ENCODE measurements around the gene HNRNPK. TPM values are rescaled to one million over a fixed set of nuclear protein-coding genes. Genes with fewer than 3 reads are reported as not detected.
A peak's percentile ranks its signal among the peaks of the same experiment; 100 is the strongest.

The HNRNPK gene
- total and polyA plus RNA-seq, 2 of the 13 experiments (the other 11 are each of a cell fraction or from before 2014, with no cell fraction given), result 321 to 712 TPM

GRCh38 chr9:83986195-83986594 is 6.2 kb upstream of the HNRNPK start:
- H3K4me3 ChIP-seq (replicated peaks in 1 of 3; ENCODE audit: insufficient read depth in 1 of 3, low read depth in 2 of 3, low read length in 3 of 3), result peak overlapping the region in 2 of 3 experiments; percentile 9 to 38; a peak in 2 of 6 replicates
- BruUV-seq (replicated peaks), result no TSS peak
- H3K9ac ChIP-seq (ENCODE audit: insufficient read depth, low read depth, low read length), result peak overlapping the region; percentile 51
- H3K79me2 ChIP-seq (ENCODE audit: insufficient read depth, low read length), result peaks cover 58% of the 10 kb centered on the region
- no peaks in the 10 kb centered on the region for H4K20me1 ChIP-seq (ENCODE audit: insufficient read depth, low read length)
- no peak for FAIRE-seq
- H3K4me2 ChIP-seq (ENCODE audit: low read depth, low read length), result peak overlapping the region; percentile 61
- ATAC-seq, result no peak
- TF ChIP-seq ZMYM3 (CRISPR knock-in tag; IDR thresholded peaks at IDR 0.05), result no peak
- TF ChIP-seq SKI (IDR thresholded peaks at IDR 0.05; ENCODE audit: partially characterized antibody), result no peak
- TF ChIP-seq THYN1 (CRISPR knock-in tag; IDR thresholded peaks at IDR 0.05; ENCODE audit: borderline replicate concordance, low read depth), result no peak
- no peak for TF ChIP-seq TBL1XR1 (IDR thresholded peaks at IDR 0.05; ENCODE audit: borderline replicate concordance, low read length, partially characterized antibody)
- TF ChIP-seq, protein P1, sequence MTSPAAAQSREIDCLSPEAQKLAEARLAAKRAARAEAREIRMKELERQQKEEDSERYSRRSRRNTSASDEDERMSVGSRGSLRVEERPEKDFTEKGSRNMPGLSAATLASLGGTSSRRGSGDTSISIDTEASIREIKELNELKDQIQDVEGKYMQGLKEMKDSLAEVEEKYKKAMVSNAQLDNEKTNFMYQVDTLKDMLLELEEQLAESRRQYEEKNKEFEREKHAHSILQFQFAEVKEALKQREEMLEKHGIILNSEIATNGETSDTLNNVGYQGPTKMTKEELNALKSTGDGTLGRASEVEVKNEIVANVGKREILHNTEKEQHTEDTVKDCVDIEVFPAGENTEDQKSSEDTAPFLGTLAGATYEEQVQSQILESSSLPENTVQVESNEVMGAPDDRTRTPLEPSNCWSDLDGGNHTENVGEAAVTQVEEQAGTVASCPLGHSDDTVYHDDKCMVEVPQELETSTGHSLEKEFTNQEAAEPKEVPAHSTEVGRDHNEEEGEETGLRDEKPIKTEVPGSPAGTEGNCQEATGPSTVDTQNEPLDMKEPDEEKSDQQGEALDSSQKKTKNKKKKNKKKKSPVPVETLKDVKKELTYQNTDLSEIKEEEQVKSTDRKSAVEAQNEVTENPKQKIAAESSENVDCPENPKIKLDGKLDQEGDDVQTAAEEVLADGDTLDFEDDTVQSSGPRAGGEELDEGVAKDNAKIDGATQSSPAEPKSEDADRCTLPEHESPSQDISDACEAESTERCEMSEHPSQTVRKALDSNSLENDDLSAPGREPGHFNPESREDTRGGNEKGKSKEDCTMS (CRISPR knock-in tag; conservative IDR thresholded peaks at IDR 0.05), result no peak
- TF ChIP-seq, protein P2, sequence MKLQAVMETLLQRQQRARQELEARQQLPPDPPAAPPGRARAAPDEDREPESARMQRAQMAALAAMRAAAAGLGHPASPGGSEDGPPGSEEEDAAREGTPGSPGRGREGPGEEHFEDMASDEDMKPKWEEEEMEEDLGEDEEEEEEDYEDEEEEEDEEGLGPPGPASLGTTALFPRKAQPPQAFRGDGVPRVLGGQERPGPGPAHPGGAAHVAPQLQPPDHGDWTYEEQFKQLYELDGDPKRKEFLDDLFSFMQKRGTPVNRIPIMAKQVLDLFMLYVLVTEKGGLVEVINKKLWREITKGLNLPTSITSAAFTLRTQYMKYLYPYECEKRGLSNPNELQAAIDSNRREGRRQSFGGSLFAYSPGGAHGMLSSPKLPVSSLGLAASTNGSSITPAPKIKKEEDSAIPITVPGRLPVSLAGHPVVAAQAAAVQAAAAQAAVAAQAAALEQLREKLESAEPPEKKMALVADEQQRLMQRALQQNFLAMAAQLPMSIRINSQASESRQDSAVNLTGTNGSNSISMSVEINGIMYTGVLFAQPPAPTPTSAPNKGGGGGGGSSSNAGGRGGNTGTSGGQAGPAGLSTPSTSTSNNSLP (IDR thresholded peaks at IDR 0.05; ENCODE audit: low read depth, low read length), result no peak
- TF ChIP-seq MEIS1 (CRISPR knock-in tag; IDR thresholded peaks at IDR 0.05; ENCODE audit: borderline replicate concordance), result no peak
- no peak for TF ChIP-seq KDM4B (CRISPR knock-in tag; IDR thresholded peaks at IDR 0.05)
- TF ChIP-seq HOXA9 (CRISPR knock-in tag; IDR thresholded peaks at IDR 0.05; ENCODE audit: borderline replicate concordance), result no peak
- no peak for TF ChIP-seq RFX3 (CRISPR knock-in tag; IDR thresholded peaks at IDR 0.05)
- no peak for TF ChIP-seq SMYD3 (CRISPR knock-in tag; IDR thresholded peaks at IDR 0.05)
- no peak for TF ChIP-seq ZNF589 (CRISPR knock-in tag; conservative IDR thresholded peaks at IDR 0.05)
- TF ChIP-seq CENPX (CRISPR knock-in tag; IDR thresholded peaks at IDR 0.05), result no peak
- TF ChIP-seq GABPA (IDR thresholded peaks at IDR 0.05; ENCODE audit: low read depth, low read length), result no peak
- no peak for TF ChIP-seq GABPA (CRISPR knock-in tag; IDR thresholded peaks at IDR 0.05; ENCODE audit: low read depth)
- no peak for TF ChIP-seq ZNF205 (CRISPR knock-in tag; IDR thresholded peaks at IDR 0.05)
- in situ Hi-C loops (cut with HindIII; ENCODE audit: extremely low pct_ligation_motif_present, low pct_unique_long_range_greater_than_20kb), result no loop called here
- no peak for DNase-seq (ENCODE audit: low spot score)
- intact Hi-C loops (cut with micrococcal nuclease; ENCODE audit: unreplicated experiment), result loop anchor here (2.0 to 10.0 kb wide), 2 partner anchors 65 to 69 kb away; partner anchors contain the start of gene KIF27
- no peaks in the 10 kb centered on the region for H3K27me3 ChIP-seq (ENCODE audit: control insufficient read depth in 1 of 2, insufficient read depth in 2 of 2, low read length in 2 of 2)
- H3K9me3 ChIP-seq (ENCODE audit: low read length), result no peaks in the 10 kb centered on the region
- H3K4me1 ChIP-seq (ENCODE audit: insufficient read depth, low read length), result peaks cover 74% of the 10 kb centered on the region
- H2AFZ ChIP-seq (ENCODE audit: low read length), result no peak overlapping the region
- H3K27ac ChIP-seq (ENCODE audit: extremely low read length, insufficient read depth, low read length), result peak overlapping the region; percentile 90
- H3K36me3 ChIP-seq (replicated peaks in 1 of 2; ENCODE audit: control insufficient read depth in 1 of 2, insufficient read depth in 2 of 2, low read length in 2 of 2), result no peaks in the 10 kb centered on the region
- CTCF ChIA-PET (ENCODE audit: low intra/inter-chr PET ratio, low total read pairs), result no interaction called here
- WGBS (ENCODE audit: low lambda C conversion rate), result 68% methylated on average over 3 of the region's 3 CpGs
- POLR2A ChIA-PET, result no interaction called here

All from HepG2 (cell line).